HG03378 (cell line): Measurements from ENCODE around the gene CCDC74B.
"Not testable (repeated sequence)": the region's sequence is repeated elsewhere in the genome, so short reads cannot be mapped to it uniquely, and the experiment has no call there.

Experiments
- ATAC-seq: cut with Tn5 transposase; IDR thresholded peaks from one replicate; pipeline ENCODE4 v1.9.1; 2021; ENCODE audit warnings: mild to moderate bottlenecking, moderate library complexity; ENCODE audit not compliant: unreplicated experiment

The CCDC74B gene

DNA sequence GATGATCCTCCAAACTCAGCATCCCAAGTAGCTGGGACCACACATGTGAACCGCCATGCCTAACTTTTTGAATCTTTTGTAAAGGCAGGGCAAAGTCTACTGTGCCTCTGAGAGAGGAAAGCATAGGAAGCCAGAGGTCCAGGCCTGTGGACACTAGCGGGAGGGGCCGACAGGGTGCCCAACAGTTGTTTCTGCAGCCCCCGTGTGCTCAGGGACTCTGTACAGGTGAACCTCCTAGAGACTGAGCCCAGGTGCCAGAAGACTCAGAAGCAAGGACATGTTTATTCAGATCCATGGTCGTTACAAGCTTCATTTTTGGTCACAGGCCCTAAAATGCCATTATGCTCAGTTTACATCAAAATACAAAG lies 6.2 kb upstream of the CCDC74B start:
- not testable (repeated sequence) for ATAC-seq

DNA sequence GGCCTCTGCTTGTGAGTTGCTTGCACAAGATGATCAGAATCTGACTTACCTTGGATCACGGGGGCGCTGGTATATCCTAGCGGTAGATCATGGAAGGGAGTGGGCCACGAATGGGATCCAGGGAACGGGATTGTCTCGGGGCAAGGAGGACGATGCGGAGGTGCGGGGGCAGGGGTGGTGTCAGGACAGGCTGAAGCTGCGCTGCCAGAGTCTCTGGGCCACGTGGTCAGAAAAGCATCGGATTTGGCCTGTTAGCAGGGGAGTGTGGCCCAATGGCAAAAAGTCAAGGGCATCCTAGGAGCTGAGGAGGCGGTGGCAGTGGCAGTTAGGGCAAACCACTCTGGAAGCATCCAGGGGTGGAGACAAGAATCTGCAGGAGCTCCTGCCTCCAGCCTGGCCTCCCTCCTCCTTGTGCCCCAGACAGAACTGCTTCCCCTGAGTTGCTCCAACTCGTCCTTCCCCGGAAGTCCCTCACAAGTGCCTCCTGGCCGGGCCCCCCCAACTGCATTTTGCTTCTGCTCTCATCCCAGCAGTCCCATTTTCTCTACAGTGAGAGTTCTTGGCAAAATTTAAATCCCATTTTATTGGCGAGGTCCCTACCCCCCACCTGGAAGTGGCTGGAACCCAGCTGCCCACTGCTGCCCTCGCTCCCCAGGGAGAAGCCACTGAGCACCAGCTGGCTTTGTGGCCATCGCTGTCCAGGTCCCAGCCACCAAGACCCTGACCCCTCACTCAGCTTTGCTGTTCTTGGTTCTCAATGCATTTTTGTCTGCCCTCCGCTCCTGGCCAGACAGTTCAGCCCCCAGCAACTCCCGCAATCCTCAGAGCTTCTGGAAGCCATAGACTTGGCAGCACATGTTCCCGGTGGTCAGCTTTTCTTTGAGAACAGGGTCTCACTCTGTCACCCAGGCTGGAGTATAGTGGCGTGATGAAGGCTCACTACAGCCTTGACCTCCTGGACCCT lies 5.6 kb upstream of the CCDC74B start:
- no peak for ATAC-seq

- ATAC-seq, result not testable (repeated sequence)
Measured at GRCh38 chr2:130148515-130148914, 3.6 kb upstream of the CCDC74B start.

DNA sequence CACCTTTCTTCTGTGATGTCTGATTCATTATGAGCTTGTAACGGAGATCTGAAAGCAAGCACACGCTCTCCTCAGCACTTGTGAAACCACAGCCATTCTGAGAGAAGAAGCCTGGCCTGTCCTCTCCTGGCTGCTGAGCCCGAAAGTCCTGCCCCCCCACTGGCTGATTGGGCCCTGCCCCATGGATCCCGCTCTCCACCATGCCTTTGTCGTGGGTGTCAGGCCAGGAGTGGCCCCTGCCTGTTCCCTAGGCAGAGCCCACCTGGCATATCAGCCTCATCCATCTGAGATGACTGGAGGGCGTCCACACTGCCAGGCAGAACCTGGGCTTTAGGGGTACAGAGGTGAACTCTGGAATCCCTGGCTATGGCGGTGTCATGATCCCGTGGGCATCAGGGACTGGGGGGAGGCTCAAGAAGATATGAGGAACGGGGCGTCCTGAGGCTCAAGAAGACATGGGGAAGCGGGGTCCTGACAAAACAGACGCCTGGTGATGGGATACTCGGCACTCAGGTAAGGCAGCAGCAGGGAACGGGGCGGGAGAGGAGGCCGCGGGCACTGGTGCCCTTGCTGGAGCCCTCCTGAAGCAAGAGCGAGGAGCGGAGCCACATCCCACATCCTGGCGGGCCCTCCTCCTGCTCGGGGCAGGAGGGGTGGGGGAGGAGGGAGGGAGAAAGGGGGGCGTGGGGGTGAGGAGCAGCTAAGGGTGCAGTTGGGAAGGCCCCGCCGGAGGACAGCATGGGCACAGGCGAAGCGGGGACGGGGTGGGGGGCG lies 1.5 kb downstream of the CCDC74B start:
- peak; percentile 39 for ATAC-seq

GRCh38 chr2:130142396-130143265 lies 2.3 kb downstream of the CCDC74B start:
- not testable (repeated sequence) for ATAC-seq

DNA sequence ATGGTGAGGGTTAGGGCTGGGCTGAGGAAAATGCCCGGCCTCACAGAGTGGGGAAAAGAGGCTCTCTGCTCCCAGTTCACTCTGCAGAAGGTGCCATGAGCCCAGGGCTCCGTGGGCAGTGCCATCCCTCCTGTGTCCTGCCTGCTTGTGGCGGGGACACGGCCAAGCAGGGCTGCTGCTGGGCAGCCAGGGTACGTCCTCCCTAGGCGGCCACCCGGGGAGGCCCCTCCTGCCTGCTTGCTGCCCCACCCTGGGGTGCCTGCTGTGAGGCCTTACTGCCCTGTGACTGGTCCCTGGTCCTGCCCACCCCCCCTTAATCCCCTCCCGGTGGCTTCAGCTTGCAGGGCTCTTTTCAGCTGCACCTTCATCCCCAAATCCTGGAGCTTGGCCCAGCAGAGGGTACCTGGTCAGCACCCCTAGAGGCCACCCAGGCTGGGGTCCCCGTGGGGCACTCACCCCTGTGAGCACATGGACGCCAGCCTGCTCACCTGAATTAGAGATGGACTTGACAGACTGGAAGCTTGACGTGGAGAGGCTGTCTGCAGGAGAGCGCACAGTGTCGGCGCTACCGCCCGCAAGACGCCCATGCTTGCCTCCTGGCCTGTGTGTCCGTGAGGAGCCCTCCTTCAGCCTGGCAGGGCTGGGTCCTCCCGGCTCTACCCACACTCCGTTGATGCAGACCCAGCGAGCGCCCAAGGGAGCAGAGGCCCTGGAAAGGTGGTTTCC lies 3.1 kb downstream of the CCDC74B start:
- not testable (repeated sequence) for ATAC-seq

DNA sequence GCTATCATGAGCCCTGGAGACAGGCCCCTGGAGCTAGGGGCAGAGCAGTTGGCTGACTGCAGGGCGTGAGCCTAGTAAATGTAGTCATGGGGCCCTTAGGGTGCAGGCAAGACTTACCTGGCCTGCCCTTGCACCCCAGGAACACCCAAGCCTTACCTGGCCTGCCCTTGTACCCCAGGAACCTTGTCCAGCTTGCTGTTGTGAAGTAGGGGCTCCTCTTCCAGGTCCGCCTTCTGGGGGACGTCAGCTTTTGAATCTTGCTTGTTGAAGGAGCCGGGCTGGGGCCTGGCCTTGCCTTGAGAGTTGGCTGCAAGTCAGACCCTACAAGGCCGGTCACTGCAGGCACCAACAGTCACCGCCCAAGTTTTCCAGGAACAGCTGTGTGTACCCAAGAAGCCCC lies 3.9 kb downstream of the CCDC74B start:
- not testable (repeated sequence) for ATAC-seq

GRCh38 chr2:130140516-130140915 lies 4.4 kb downstream of the CCDC74B start:
- ATAC-seq, result not testable (repeated sequence)

GRCh38 chr2:130139331-130140280 lies 5.3 kb downstream of the CCDC74B start:
- ATAC-seq, result not testable (repeated sequence)

DNA sequence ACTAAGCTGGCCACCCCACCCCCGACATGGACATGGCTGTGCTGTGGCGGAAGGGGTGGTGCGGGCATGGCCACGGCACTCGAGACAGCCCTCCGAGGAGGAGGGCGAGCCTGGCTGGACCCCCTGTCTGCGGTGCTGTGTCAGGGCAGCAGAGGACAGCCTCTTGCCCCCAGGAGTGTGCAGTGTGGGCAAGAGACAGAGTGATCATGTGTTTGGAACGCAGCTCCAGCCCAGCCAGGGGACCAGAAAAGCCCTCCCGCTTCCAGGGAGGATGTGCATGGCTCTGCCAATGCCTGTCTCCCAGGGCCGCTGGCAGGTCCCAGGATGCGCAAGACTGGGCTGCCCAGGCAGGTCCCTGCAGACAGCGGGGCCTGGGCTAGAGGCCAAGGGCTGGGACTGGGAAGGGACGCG lies 6.1 kb downstream of the CCDC74B start:
- ATAC-seq, result not testable (repeated sequence)

- not testable (repeated sequence) for ATAC-seq
Measured at GRCh38 chr2:130138326-130138725, 6.6 kb downstream of the CCDC74B start.

DNA sequence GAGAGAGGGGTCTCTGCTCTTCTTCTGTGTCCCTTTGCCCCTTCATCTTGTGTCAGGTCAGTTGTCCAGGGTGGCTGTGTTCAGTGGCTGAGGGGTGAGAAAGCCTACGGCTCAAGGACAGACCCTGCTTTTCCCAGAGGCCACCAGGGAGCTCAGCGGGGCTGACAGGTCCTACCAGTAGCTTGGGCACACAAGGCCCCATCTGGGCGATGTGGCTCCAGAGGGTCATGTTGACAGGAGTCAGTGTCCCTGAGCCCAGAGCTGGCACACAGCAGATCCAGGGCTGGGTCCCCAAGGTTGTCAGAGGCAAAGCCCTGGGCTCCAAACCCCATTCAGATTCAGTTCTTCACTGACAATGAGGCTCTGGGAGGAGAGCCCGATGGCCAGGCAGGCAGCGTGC lies 7.8 kb downstream of the CCDC74B start:
- ATAC-seq, result not testable (repeated sequence)

DNA sequence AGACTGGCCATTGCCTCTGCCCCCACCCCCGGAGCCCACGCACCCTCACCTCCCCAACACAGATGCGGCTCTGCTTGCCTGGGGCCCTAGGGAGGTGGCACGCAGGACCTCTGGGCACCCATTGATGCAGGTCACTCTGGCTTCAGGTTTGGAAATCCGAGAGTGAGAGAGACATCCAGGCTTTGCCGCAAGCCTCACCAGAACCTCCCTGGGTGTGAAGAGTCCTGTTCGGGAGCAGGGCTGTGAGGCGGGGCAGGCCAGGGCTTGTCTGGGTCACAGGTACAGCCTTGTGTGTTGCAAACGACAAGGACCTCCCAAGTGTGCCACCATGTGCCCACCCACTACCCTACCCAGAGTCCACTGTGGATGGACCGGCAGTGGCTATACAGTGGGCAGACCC lies 8.4 kb downstream of the CCDC74B start:
- ATAC-seq, result not testable (repeated sequence)

DNA sequence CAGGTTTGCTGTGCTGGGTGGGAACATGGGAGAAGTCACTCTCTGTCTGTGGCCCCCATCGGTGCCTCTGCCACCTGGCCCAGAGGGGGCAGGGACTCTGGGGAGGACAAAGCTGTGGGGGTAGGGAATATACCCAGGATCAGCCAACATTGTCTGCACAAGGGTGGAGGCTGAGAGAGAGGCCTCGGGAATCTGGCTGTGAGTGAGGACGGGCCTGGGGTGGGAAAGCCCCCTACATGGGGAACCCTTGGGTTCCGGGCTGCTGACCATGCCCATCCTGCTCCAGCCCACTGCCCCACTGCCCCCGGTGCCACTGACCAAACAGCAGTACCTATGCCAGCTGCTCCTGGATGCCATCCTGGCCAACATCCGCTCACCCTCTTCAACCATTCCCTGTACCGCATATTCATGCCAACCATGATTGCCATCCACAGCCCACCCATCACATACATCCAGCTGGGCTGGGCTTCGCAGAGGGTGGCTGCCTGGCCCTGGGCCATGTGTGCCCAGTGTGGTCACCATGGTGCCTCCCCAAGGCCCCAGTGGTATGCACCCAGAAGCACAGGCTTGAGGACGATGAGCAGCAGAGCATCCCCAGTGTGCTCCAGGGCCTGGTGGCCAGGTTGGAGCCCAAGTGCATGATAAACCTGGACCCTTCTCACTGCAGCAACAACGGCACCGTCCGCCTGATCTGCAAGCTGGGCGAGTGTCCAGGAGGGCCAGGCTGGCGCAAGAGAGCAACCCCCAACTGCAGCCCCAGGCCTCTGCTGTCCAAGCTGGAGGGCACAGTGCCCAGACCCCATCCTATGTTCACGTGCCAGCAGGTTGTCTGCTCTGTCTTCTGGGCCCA lies 9.0 kb downstream of the CCDC74B start:
- no peak for ATAC-seq

DNA sequence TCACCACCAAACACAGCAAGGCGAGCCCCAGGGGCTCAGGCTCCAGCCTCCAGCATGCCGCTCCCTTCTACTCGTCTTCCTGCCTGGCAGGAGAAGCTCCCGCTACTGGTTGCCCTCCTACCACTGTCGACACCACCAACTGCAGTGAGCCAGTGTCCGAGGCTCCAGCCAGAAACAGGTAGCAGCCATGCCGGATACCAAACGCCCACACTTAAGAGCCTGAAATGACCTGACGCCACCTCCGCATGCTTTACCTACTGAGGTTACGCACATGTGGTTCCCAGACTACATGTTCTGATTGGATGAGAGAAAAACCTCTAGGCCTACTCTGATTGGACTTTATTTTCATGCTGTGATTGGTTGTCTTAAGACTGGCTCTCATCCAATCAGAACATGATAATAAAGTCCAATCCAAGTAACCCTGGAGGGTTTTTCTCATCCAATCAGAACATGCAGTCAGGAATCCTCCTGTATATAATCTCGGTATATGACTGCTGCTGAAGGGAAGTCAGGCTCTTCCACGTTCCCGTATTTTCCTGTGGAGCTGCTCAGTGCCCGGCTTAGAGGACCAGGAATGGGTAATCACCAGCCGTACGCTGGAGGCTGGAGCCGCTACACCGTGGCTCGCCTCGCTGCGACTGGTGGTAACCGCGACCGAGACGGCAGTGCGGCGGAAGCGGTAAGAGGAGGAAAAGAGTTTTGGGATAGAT lies 15.6 kb downstream of the CCDC74B start, which contains the start of gene POTEF:
POTEF (minus strand) TSS at position 103 of the 710 bp plus-strand sequence. CDS start 8,707 bp downstream, outside the sequence.
- not testable (repeated sequence) for ATAC-seq

DNA sequence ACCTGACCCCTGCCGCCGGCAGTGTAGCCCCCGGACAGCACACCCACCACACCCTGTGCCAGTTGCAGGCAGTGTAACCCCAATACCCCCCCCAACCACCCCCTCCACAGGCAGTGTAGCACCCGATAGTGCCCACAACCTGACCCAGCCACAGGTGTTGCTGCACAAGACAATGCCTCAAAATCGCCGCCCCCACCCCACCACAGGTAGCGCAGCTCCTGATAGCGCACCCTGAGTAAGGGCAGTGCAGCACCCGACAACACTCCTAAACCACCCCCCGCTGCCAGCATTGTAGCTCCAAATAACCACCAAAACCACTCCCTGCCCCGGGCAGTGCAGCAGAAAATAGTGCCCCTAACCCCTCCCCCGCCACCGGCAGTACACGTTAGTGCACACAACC lies 16.4 kb downstream of the CCDC74B start:
- ATAC-seq, result not testable (repeated sequence)

DNA sequence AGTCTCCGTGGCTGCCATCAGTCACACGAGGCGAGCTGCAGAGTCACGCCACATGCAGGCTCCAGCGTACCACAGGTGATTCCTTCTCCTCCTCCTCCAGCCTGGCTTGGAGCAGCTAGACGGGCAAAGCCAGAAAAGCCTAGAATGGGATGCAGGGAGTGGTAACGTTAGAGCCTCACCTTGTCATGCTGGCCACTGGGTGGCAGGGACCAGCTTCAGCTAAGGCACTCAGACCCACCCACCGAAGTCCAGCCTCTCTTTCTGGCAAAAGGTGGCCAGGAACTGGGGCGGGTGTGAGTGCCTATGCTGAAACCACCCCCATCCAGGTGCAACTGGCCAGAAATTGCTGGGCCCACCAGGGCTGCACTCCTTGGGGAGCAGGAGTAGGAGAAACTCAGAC lies 17.2 kb downstream of the CCDC74B start:
- not testable (repeated sequence) for ATAC-seq
